ENCODE measurements around the gene GBP5. TPM values are rescaled to one million over a fixed set of nuclear protein-coding genes. Genes with fewer than 3 reads are reported as not detected.

The GBP5 gene
- total and polyA plus RNA-seq, 2 of the 4 experiments (the other 2 are of a cell fraction): not detected

GRCh38 chr1:89273324-89273778, 691 bp upstream of the GBP5 start:
- Histone ChIP-seq H2AFZ (replicated peaks; ENCODE audit: low read length, poor library complexity) (no peak overlapping the region), H3K14ac (replicated peaks; ENCODE audit: low read depth, low read length) (no peak overlapping the region), H2AK5ac (ENCODE audit: low read depth, low read length) (no peak overlapping the region), H3K27ac (ENCODE audit: insufficient read depth, low read length) (no peak overlapping the region), H3K4ac (ENCODE audit: low read depth, low read length) (no peak overlapping the region), H3K27me3 (ENCODE audit: control insufficient read depth, insufficient read depth, low read length) (no peaks in the 10 kb centered on the region), H3K36me3 (ENCODE audit: control insufficient read depth, insufficient read depth, low read length) (no peaks in the 10 kb centered on the region), H4K8ac (ENCODE audit: low read depth in 2 of 2, low read length in 2 of 2) (no peak overlapping the region), H2BK20ac (ENCODE audit: low read depth, low read length) (no peak overlapping the region), H3K79me1 (ENCODE audit: low read depth in 1 of 2, low read length in 2 of 2) (no peaks in the 10 kb centered on the region), H2BK5ac (ENCODE audit: low read depth, low read length, poor library complexity, severe bottlenecking) (no peak overlapping the region), H3K23ac (ENCODE audit: low read depth, low read length) (no peak overlapping the region), H3K9me3 (ENCODE audit: control insufficient read depth, insufficient read depth, low read length) (no peaks in the 10 kb centered on the region), H3K4me2 (ENCODE audit: low read depth, low read length) (no peak overlapping the region), H3K4me3 (ENCODE audit: insufficient read depth, low read depth, low read length) (no peak overlapping the region), H4K20me1 (ENCODE audit: insufficient read depth, low read length) (no peaks in the 10 kb centered on the region), H2BK120ac (ENCODE audit: low read depth, low read length) (no peak overlapping the region), H3K4me1 (ENCODE audit: control insufficient read depth, insufficient read depth, low read length) (no peaks in the 10 kb centered on the region), H4K5ac (ENCODE audit: low read depth, low read length) (no peak overlapping the region), H3K56ac (ENCODE audit: extremely low read depth, insufficient read depth, low read length) (no peak overlapping the region), H3K9ac (ENCODE audit: low read depth, low read length) (no peak overlapping the region), H2AK9ac (replicated peaks; ENCODE audit: low read depth, low read length, poor library complexity) (no peak overlapping the region), H4K91ac (ENCODE audit: insufficient read depth, low read depth, low read length) (no peak overlapping the region), H3K9me1 (ENCODE audit: insufficient read depth, low read length) (no peaks in the 10 kb centered on the region), H3K18ac (ENCODE audit: low read depth, low read length) (no peak overlapping the region), H2BK15ac (ENCODE audit: low read depth, low read length) (no peak overlapping the region)
- dilution Hi-C loops (cut with HindIII; ENCODE audit: low sequenced_read_pairs, unreplicated experiment) (no loop called here), in situ Hi-C loops (cut with MboI; ENCODE audit: low sequenced_read_pairs) (no loop called here), intact Hi-C loops (cut with micrococcal nuclease) (no loop called here)
- WGBS, 2 experiments (ENCODE audit: extremely low coverage in 2 of 2, insufficient read length in 1 of 2): 46% methylated on average over 3 of the region's 13 CpGs; no CpG with 5 or more reads in 1 of the 2 experiments
- no TSS peak for BruUV-seq (replicated peaks)
- no peak for DNase-seq
- ChIA-PET POLR2A (ENCODE audit: unreplicated experiment) (no interaction called here), CTCF (no interaction called here)
- no peak for TF ChIP-seq RAD21 (IDR thresholded peaks at IDR 0.05; ENCODE audit: low read length)
- TF ChIP-seq, protein P1, sequence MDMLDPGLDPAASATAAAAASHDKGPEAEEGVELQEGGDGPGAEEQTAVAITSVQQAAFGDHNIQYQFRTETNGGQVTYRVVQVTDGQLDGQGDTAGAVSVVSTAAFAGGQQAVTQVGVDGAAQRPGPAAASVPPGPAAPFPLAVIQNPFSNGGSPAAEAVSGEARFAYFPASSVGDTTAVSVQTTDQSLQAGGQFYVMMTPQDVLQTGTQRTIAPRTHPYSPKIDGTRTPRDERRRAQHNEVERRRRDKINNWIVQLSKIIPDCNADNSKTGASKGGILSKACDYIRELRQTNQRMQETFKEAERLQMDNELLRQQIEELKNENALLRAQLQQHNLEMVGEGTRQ (IDR thresholded peaks at IDR 0.05; ENCODE audit: low read depth, low read length): no peak
- no peak for ATAC-seq (ENCODE audit: low read depth)

All from IMR-90 (cell line).